ENCODE results near the gene HDAC11. TPM values are rescaled to one million over a fixed set of nuclear protein-coding genes. Genes with fewer than 3 reads are reported as not detected.
"Not testable (repeated sequence)": the region's sequence is repeated elsewhere in the genome, so short reads cannot be mapped to it uniquely, and the experiment has no call there.

The HDAC11 gene
- total RNA-seq, 1 donor from 2014 or later, result 40.7 TPM

- ATAC-seq (ENCODE audit: poor library complexity) (peak; percentile 28), DNase-seq (peak; percentile 70)
- intact Hi-C loops (cut with DNase I), result no loop called here
Measured at GRCh38 chr3:13515786-13516759, 36.0 kb downstream of the HDAC11 start.

GRCh38 chr3:13516760-13517135, 36.6 kb downstream of the HDAC11 start:
- intact Hi-C loops (cut with DNase I), result no loop called here
- DNase-seq, result no peak
- no peak for ATAC-seq (ENCODE audit: poor library complexity)

GRCh38 chr3:13517253-13517977, 37.3 kb downstream of the HDAC11 start:
- DNase-seq, result peak; percentile 92

GRCh38 chr3:13518516-13518953, 38.4 kb downstream of the HDAC11 start:
- ATAC-seq (ENCODE audit: poor library complexity) (peak; percentile 73), DNase-seq (peak; percentile 93)
- intact Hi-C loops (cut with DNase I), result no loop called here

More at GRCh38 chr3:13517253-13517977, 37.3 kb downstream of the HDAC11 start:
- peak; percentile 82 for ATAC-seq (ENCODE audit: poor library complexity)
- intact Hi-C loops (cut with DNase I), result no loop called here

GRCh38 chr3:13519006-13519791, 39.1 kb downstream of the HDAC11 start:
- peak; percentile 33 for DNase-seq
- no peak for ATAC-seq (ENCODE audit: poor library complexity)
- intact Hi-C loops (cut with DNase I), result no loop called here

GRCh38 chr3:13520326-13520880, 40.3 kb downstream of the HDAC11 start:
- intact Hi-C loops (cut with DNase I), result no loop called here
- DNase-seq, result peak; percentile 24
- ATAC-seq (ENCODE audit: poor library complexity), result no peak

- ATAC-seq (ENCODE audit: poor library complexity) (no peak), DNase-seq (peak; percentile 1)
- intact Hi-C loops (cut with DNase I), result no loop called here
Measured at GRCh38 chr3:13521309-13521708, 41.2 kb downstream of the HDAC11 start.

GRCh38 chr3:13521749-13522148, 41.6 kb downstream of the HDAC11 start:
- ATAC-seq (ENCODE audit: poor library complexity); intact Hi-C loops (cut with DNase I); DNase-seq: not testable (repeated sequence)

GRCh38 chr3:13522236-13522635, 42.1 kb downstream of the HDAC11 start:
- peak; percentile 23 for DNase-seq
- ATAC-seq (ENCODE audit: poor library complexity), result no peak
- intact Hi-C loops (cut with DNase I), result no loop called here

GRCh38 chr3:13524979-13525669, 45.0 kb downstream of the HDAC11 start:
- ATAC-seq (ENCODE audit: poor library complexity) (no peak), DNase-seq (peak; percentile 42)
- intact Hi-C loops (cut with DNase I), result no loop called here

- intact Hi-C loops (cut with DNase I), result no loop called here
- ATAC-seq (ENCODE audit: poor library complexity), result no peak
- DNase-seq, result peak; percentile 55
Measured at GRCh38 chr3:13525827-13526625, 45.9 kb downstream of the HDAC11 start.

- ATAC-seq (ENCODE audit: poor library complexity) (no peak), DNase-seq (no peak)
- intact Hi-C loops (cut with DNase I), result no loop called here
Measured at GRCh38 chr3:13526626-13526949, 46.5 kb downstream of the HDAC11 start.

- ATAC-seq (ENCODE audit: poor library complexity), result peak; percentile 66
- DNase-seq, result peak; percentile 78
- intact Hi-C loops (cut with DNase I), result no loop called here
Measured at GRCh38 chr3:13528217-13528867, 48.2 kb downstream of the HDAC11 start.

GRCh38 chr3:13529196-13530112, 49.3 kb downstream of the HDAC11 start:
- intact Hi-C loops (cut with DNase I), result no loop called here
- no peak for ATAC-seq (ENCODE audit: poor library complexity)
- no peak for DNase-seq

GRCh38 chr3:13530241-13531009, 50.3 kb downstream of the HDAC11 start:
- DNase-seq, result peak; percentile 68

More at GRCh38 chr3:13530241-13531009, 50.3 kb downstream of the HDAC11 start:
- peak; percentile 38 for ATAC-seq (ENCODE audit: poor library complexity)
- intact Hi-C loops (cut with DNase I), result no loop called here

Data from Right ventricle myocardium superior (tissue), 1 donor.